ENCODE results near the gene MAPRE2. TPM values are rescaled to one million over a fixed set of nuclear protein-coding genes. Genes with fewer than 3 reads are reported as not detected.

MAPRE2 gene
- total and polyA plus RNA-seq, 2 of the 13 experiments (the other 11 are each of a cell fraction or from before 2014, with no cell fraction given) = 34.5 to 67.9 TPM

DNA sequence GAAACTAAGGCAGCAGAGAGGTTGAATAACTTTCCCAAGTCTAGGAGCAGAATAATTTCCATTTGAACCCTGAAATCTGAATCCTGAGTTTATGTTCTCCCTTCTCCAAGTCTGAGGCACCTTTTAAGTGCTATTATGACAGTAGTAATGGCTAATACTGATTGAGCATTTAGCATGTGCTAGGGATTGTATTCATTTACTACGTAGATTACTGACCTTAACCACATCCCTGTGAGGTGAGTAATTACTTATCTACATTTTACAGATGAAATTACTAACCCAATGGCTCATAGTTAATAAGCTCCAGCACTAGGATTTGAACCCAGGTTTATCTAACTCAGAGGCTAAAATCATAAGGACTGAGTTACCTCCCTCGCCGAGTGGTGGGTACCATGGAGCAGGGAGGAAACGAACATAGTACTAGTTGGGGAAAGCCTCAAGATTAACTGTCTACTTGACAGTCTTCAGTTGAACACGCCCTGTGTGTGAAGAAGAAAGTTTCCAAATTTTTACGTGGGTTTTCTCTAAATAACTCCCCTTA, 93.0 kb downstream of the MAPRE2 start (continued):
- TF ChIP-seq RARG (CRISPR knock-in tag; IDR thresholded peaks at IDR 0.05; ENCODE audit: low read depth) (no peak), KLF16 (CRISPR knock-in tag; IDR thresholded peaks at IDR 0.05) (no peak), SRSF1 (optimal IDR thresholded peaks at IDR 0.05; ENCODE audit: low read depth, low read length) (no peak)
- TF ChIP-seq, protein P1, sequence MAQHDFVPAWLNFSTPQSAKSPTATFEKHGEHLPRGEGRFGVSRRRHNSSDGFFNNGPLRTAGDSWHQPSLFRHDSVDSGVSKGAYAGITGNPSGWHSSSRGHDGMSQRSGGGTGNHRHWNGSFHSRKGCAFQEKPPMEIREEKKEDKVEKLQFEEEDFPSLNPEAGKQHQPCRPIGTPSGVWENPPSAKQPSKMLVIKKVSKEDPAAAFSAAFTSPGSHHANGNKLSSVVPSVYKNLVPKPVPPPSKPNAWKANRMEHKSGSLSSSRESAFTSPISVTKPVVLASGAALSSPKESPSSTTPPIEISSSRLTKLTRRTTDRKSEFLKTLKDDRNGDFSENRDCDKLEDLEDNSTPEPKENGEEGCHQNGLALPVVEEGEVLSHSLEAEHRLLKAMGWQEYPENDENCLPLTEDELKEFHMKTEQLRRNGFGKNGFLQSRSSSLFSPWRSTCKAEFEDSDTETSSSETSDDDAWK (CRISPR knock-in tag; IDR thresholded peaks at IDR 0.05) = no peak

DNA sequence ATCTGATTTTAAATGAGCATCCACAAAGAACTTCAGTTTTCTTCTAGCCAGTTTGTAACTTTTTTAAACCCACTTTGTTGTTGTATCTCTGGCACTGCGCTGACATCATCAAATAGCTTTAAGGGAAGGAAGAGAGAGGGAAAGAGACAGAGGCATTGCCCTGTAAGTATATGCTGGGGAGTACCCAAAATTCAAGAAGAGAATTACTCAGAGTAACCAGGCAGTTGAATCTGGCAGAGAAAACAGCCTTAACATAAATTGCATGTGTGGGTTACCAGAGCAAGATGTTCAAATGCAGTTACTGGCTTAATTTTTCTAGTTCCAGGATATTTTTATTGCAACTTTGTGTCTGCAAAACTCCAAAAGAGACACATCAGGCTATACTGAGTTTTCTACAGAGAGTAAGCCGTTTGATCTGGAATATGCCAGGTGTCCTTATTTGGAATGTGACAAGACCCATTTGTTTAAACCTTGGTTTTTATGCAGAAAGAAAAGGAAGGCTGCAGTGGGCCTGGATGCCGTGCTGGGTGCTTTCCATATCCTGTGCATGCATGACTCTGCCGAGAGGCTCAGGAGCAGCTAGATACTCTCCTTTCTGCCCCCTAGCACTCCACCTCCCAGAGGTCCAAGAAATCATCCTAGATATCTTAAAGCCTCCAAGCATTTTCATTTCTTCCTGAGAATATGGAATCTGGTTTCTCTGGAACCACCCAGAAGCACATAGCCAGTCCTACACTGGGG, 93.7 kb downstream of the MAPRE2 start:
- no peak for FAIRE-seq
- ATAC-seq = no peak
- POLR2A ChIA-PET = no interaction called here

More for the DNA sequence above, 93.7 kb downstream of the MAPRE2 start:
- Histone ChIP-seq H3K4me2 (ENCODE audit: low read depth, low read length) (no peak overlapping the region), H3K9ac (ENCODE audit: insufficient read depth, low read depth, low read length) (no peak overlapping the region), H3K27me3 (ENCODE audit: control insufficient read depth in 1 of 2, insufficient read depth in 2 of 2, low read length in 2 of 2) (no peaks in the 10 kb centered on the region), H3K9me3 (ENCODE audit: low read length) (no peaks in the 10 kb centered on the region), H2AFZ (ENCODE audit: low read length) (no peak overlapping the region), H3K36me3 (replicated peaks in 1 of 2; ENCODE audit: control insufficient read depth in 1 of 2, insufficient read depth in 2 of 2, low read length in 2 of 2) (peaks cover 32 to 83% of the 10 kb centered on the region in 2 experiments), H4K20me1 (ENCODE audit: insufficient read depth, low read length) (no peaks in the 10 kb centered on the region), H3K4me3 (replicated peaks in 1 of 3; ENCODE audit: insufficient read depth in 1 of 3, low read depth in 2 of 3, low read length in 3 of 3) (no peak overlapping the region), H3K79me2 (ENCODE audit: insufficient read depth, low read length) (no peaks in the 10 kb centered on the region), H3K27ac (ENCODE audit: extremely low read length, insufficient read depth, low read length) (no peak overlapping the region), H3K4me1 (ENCODE audit: insufficient read depth, low read length) (0 out of 2 replicates have a peak, but pooled peaks cover 8% of the 10 kb centered on the region)
- WGBS (ENCODE audit: low lambda C conversion rate) = 93% methylated on average over 4 of the region's 4 CpGs
- no TSS peak for BruUV-seq (replicated peaks)
- CTCF ChIA-PET (ENCODE audit: low intra/inter-chr PET ratio, low total read pairs) = no interaction called here
- no peak for DNase-seq (ENCODE audit: low spot score)
- in situ Hi-C loops (cut with HindIII; ENCODE audit: extremely low pct_ligation_motif_present, low pct_unique_long_range_greater_than_20kb) = loop anchor here (25.0 kb wide), 1 partner anchor 123 kb away; no protein-coding TSS in a partner anchor
- intact Hi-C loops (cut with micrococcal nuclease; ENCODE audit: unreplicated experiment) = no loop called here
- no peak for TF ChIP-seq PBX3 (CRISPR knock-in tag; IDR thresholded peaks at IDR 0.05; ENCODE audit: borderline replicate concordance)
- TF ChIP-seq TBX2 (CRISPR knock-in tag; IDR thresholded peaks at IDR 0.05; ENCODE audit: borderline replicate concordance) = no peak
- no peak for TF ChIP-seq NR2C2 (CRISPR knock-in tag; IDR thresholded peaks at IDR 0.05; ENCODE audit: borderline replicate concordance)
- no peak for TF ChIP-seq ZNF264 (CRISPR knock-in tag; IDR thresholded peaks at IDR 0.05)
- TF ChIP-seq SMARCC2 (IDR thresholded peaks at IDR 0.05) = no peak
- no peak for TF ChIP-seq ZNF382 (CRISPR knock-in tag; IDR thresholded peaks at IDR 0.05; ENCODE audit: borderline replicate concordance)
- no peak for TF ChIP-seq SIX4 (CRISPR knock-in tag; IDR thresholded peaks at IDR 0.05)
- no peak for TF ChIP-seq ZSCAN29 (CRISPR knock-in tag; conservative IDR thresholded peaks at IDR 0.05)
- TF ChIP-seq ZFP1 (CRISPR knock-in tag; IDR thresholded peaks at IDR 0.05) = no peak
- no peak for TF ChIP-seq ZNF180 (CRISPR knock-in tag; IDR thresholded peaks at IDR 0.05; ENCODE audit: borderline replicate concordance, low read depth)
- TF ChIP-seq, protein P2, sequence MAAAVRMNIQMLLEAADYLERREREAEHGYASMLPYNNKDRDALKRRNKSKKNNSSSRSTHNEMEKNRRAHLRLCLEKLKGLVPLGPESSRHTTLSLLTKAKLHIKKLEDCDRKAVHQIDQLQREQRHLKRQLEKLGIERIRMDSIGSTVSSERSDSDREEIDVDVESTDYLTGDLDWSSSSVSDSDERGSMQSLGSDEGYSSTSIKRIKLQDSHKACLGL (CRISPR knock-in tag; IDR thresholded peaks at IDR 0.05) = no peak
- no peak for TF ChIP-seq REXO4 (CRISPR knock-in tag; IDR thresholded peaks at IDR 0.05; ENCODE audit: borderline replicate concordance)

Data from HepG2 (cell line).